Omental fat pad (tissue), 4 donors: ENCODE data around the gene MOB1B. TPM values are rescaled to one million over a fixed set of nuclear protein-coding genes. Genes with fewer than 3 reads are reported as not detected.

ENCODE experiments used
- ATAC-seq: fragments of 150-250 bp; one replicate; pipeline ENCODE4 v1.9.1; 2016; ENCODE audit warnings: mild to moderate bottlenecking, moderate library complexity; ENCODE audit not compliant: low FRiP score
- DNase-seq: peaks from one replicate; pipeline ENCODE4 v3.0.0-alpha.2; 2019; ENCODE audit warnings: low spot score
- total RNA-seq, 4 donors: library from RNA; depleted of rRNA; stranded (reverse); fragments of >200 nt; gene quantifications; one replicate each; pipeline ENCODE4 v1.1.0, GENCODE V29; 2016
- TF ChIP-seq, protein P1 (sequence below), 3 donors: fragments of 450-650 bp; IDR thresholded peaks; one replicate each; pipeline ENCODE4 v1.5.1; 2016 to 2017; ENCODE audit warnings: antibody characterized with exemption in 3 of 3, mild to moderate bottlenecking in 3 of 3, moderate library complexity in 2 of 3

The MOB1B gene
- total RNA-seq, 4 donors from 2014 or later: 11.0 to 19.7 (median 13.8) TPM

DNA sequence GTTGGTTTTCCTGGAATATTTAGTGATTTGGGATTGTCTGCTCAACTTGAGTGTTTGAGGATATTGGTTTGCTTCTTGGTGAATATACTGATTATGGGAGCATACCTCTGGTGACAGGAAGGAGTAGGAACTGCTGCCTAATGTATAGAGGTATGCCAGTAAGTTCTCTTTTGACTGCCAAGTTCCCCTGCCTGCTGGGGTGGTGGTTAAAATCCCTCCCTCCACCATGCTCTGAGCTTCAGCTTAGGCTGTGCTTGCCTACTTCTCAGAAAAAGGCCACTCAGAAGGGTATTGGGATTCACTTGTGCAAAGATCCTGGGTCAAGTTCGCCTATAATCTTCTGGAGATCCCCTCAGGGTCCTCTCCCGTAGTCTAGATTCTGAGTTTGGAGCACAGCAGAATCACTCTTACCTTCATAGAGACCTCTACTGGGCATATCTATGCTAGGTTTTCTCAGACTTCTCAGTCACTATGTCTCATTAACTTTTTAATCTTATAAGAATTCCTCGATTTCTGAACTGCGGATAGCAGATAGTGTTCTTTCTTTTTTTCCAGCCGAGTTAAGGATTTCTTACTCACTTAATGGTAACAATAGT is 46.6 kb downstream of the MOB1B start:
- ATAC-seq (no peak), DNase-seq (no peak)
- TF ChIP-seq, protein P1, sequence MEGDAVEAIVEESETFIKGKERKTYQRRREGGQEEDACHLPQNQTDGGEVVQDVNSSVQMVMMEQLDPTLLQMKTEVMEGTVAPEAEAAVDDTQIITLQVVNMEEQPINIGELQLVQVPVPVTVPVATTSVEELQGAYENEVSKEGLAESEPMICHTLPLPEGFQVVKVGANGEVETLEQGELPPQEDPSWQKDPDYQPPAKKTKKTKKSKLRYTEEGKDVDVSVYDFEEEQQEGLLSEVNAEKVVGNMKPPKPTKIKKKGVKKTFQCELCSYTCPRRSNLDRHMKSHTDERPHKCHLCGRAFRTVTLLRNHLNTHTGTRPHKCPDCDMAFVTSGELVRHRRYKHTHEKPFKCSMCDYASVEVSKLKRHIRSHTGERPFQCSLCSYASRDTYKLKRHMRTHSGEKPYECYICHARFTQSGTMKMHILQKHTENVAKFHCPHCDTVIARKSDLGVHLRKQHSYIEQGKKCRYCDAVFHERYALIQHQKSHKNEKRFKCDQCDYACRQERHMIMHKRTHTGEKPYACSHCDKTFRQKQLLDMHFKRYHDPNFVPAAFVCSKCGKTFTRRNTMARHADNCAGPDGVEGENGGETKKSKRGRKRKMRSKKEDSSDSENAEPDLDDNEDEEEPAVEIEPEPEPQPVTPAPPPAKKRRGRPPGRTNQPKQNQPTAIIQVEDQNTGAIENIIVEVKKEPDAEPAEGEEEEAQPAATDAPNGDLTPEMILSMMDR (IDR thresholded peaks at IDR 0.05): no peak

DNA sequence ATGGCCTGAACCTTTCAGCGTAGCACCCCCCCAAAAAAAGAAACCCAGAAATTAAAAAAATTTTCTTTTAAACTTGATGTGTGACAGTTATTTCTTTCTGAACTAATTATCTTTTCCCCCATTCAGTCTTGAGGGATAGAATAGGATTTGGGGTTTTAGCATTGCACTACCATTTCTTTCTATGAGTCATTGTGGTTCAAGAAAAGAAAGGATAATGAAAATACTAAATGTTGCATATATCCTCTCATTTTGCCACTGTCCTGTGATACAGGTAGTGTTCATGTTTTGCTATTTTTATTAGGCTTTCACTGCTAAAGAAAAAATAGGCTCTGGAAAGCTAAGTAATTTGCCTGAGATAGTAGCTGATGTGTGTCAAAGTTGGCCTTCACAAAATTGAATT is 51.9 kb downstream of the MOB1B start:
- TF ChIP-seq, protein P1 (IDR thresholded peaks at IDR 0.05): no peak
- ATAC-seq (no peak), DNase-seq (no peak)

DNA sequence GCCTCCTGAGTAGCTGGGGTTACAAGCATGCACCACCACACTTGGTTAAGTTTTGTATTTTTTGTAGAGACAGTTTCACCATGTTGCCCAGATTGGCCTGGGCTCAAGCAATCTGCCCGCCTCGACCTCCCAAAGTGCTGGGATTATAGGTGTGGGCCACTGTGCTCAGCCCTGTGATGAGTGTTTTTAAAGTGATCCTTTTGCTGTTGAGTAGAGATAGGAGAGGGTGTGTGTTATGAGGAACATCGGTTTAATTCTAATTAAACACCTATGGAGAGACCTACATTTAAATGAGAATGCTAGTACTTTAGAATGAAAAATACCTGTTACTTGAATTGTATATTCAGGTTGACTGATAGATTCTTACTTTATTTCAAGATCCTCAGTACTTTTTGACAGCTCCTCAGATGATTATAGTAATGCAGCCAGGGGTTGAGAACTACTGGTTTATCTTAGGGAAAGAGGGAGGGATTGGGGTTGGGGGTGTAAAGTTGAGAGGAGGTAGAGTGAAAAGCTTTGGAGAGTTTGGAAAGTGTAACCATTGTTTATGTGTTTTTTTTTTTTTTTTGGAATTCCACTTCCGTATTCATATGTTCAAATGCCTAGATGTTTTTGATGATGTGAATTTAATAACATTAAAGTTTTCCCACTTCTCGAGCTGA is 54.5 kb downstream of the MOB1B start:
- TF ChIP-seq, protein P1 (IDR thresholded peaks at IDR 0.05): no peak
- no peak for ATAC-seq
- no peak for DNase-seq

DNA sequence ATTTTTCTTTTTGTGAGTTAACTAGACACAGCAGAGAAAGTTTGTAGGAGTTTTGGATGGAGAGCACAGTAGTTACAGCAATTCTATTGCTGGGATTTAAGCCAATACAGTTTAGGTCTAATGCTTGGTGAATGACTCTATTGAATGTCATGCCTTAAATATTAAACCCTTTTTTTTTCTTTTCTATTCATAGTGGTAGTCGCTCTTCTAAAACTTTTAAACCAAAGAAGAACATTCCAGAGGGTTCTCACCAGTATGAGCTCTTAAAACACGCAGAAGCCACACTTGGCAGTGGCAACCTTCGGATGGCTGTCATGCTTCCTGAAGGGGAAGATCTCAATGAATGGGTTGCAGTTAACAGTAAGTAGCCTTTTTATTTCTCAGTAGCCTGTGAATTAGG is 56.5 kb downstream of the MOB1B start:
- no peak for ATAC-seq
- TF ChIP-seq, protein P1 (IDR thresholded peaks at IDR 0.05): no peak
- DNase-seq: no peak

DNA sequence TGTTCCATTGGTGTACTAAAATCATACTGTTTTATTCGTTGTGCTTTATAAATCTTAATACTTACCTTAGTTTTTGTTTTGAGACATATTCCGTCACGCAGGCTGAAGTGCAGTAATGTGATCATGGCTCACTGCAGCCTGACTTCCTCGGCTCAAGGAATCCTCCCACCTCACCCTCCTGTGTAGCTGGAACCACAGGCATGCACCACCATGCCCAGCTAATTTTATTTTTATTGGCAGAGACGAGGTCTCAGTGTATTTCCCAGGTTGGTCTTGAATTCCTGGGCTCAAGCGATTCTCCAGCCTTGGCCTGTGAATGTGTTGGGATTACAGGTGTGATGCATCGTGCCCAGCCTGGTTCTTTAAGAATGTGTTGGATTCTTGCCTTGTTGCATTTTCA is 66.9 kb downstream of the MOB1B start:
- TF ChIP-seq, protein P1 (IDR thresholded peaks at IDR 0.05): no peak
- no peak for ATAC-seq
- no peak for DNase-seq

DNA sequence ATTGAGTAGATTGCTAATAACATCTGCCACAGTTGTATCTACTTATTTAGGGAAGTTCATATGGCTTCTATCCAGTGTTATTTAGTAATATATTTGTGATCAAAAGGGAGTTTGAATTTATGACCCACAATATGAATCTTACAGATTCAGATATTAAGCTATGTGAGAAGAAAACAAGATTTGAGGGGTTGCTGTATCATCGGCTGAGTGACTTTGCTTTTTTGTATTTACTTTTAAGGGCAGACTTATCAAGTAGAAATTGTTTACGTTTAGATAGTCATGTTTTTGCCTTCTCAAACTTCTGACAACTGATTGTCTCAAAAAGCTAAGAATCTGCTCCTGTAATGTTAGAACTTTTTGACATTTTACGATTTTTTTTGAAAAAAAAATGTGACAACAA is 74.1 kb downstream of the MOB1B start:
- DNase-seq (no peak), ATAC-seq (no peak)
- TF ChIP-seq, protein P1 (IDR thresholded peaks at IDR 0.05): no peak

DNA sequence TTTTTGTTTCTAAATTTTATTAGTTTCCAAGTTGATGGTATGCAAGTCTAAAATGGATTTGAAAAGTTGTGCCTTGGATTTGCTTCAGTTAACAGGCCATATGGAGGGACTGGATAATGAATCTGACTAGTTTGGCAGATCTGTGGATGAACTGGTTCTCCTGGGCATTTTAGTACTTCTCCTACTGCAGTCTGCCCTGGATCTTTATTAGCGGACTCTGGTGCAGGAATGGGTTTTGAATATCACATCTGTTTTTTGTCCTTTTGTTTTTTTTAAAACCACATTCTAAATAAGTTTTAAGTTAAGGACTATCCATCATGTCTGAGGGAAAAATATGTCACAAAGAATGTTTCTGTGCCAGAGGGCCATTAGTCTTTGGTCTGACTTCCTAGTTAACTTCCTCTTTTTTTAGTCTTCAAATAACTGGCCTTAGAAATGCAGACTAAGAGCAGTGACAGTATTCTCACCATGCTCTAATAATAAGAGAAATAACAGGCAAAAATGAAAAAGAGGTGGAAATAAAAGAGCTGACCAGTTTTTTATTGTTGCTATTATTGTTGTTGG is 77.4 kb downstream of the MOB1B start:
- ATAC-seq (no peak), DNase-seq (no peak)
- TF ChIP-seq, protein P1 (IDR thresholded peaks at IDR 0.05): no peak
